Mammary epithelial cell (primary cell): ENCODE data around the gene CBY2.

ENCODE experiments used
- EZH2 ChIP-seq: IDR thresholded peaks from 2 replicates; pipeline ENCODE4 v1.6.1; 2012; ENCODE audit warnings: low read length, inconsistent platforms, borderline replicate concordance
- TF ChIP-seq, protein P1 (sequence below), 2 donors: IDR thresholded peaks in 1 of 2; conservative IDR thresholded peaks in 1 of 2; 2 replicates each; pipeline ENCODE4 v1.5.1; 2011 to 2012; ENCODE audit warnings: inconsistent platforms in 2 of 2, low read length in 2 of 2, mild to moderate bottlenecking in 2 of 2, control low read depth in 1 of 2, low read depth in 1 of 2; ENCODE audit not compliant: insufficient read depth in 1 of 2; ENCODE audit errors: extremely low read depth in 1 of 2

DNA sequence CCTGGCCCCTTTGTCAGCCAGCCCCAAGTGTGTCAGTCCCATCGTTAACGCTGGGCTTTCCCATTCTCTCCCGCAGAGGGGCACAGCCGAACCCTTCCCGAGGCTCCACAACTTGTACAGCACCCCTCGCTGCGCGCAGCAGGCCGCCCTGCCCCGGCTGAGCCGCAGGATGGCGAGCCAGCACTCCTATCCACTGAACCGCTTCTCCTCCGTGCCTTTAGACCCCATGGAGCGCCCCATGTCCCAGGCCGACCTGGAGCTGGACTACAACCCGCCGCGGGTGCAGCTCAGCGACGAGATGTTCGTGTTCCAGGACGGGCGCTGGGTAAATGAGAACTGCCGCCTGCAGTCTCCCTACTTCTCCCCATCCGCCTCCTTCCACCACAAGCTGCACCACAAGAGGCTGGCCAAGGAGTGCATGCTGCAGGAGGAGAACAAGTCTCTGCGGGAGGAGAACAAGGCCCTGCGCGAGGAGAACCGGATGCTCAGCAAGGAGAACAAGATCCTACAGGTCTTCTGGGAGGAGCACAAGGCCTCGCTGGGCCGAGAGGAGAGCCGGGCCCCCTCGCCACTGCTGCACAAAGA lies 11.1 kb downstream of the CBY2 start:
- TF ChIP-seq, protein P1, sequence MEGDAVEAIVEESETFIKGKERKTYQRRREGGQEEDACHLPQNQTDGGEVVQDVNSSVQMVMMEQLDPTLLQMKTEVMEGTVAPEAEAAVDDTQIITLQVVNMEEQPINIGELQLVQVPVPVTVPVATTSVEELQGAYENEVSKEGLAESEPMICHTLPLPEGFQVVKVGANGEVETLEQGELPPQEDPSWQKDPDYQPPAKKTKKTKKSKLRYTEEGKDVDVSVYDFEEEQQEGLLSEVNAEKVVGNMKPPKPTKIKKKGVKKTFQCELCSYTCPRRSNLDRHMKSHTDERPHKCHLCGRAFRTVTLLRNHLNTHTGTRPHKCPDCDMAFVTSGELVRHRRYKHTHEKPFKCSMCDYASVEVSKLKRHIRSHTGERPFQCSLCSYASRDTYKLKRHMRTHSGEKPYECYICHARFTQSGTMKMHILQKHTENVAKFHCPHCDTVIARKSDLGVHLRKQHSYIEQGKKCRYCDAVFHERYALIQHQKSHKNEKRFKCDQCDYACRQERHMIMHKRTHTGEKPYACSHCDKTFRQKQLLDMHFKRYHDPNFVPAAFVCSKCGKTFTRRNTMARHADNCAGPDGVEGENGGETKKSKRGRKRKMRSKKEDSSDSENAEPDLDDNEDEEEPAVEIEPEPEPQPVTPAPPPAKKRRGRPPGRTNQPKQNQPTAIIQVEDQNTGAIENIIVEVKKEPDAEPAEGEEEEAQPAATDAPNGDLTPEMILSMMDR (conservative IDR thresholded peaks at IDR 0.05 in 1 of 2, IDR thresholded peaks at IDR 0.05 in 1 of 2; ENCODE audit: extremely low read depth in 1 of 2, insufficient read depth in 1 of 2, low read depth in 1 of 2, low read length in 2 of 2), result no peak
- no peak for TF ChIP-seq EZH2
